Natural killer cell treated with Interleukin-12 subunit alpha and Interleukin-12 subunit beta and Interleukin-15 and Interleukin-18, amount 100 ng/mL, for 72 hours (primary cell): ENCODE data around the gene PECR. TPM values are rescaled to one million over a fixed set of nuclear protein-coding genes. Genes with fewer than 3 reads are reported as not detected.
A peak's percentile ranks its signal among the peaks of the same experiment; 100 is the strongest.
"Not testable (repeated sequence)": the region's sequence is repeated elsewhere in the genome, so short reads cannot be mapped to it uniquely, and the experiment has no call there.

ENCODE experiments used
- ATAC-seq, 2 donors: fragments of 150-1000 bp; cut with Tn5 transposase in 1 of 2; sonication (Bioruptor Pico), chemical (Tn5 transposase) in 1 of 2; 2 replicates each; pipeline ENCODE4 v1.10.0; 2021
- DNase-seq: peaks from one replicate; pipeline ENCODE4 v3.0.0; 2022; ENCODE audit warnings: low spot score
- H3K27ac Mint-ChIP-seq, 2 donors: 1 replicate in 1 of 2; 2 replicates in 1 of 2; pipeline ENCODE4 v1.8.0; 2022; ENCODE audit warnings: mixed read lengths in 2 of 2, mild to moderate bottlenecking in 1 of 2, moderate library complexity in 1 of 2
- H3K27me3 Mint-ChIP-seq, 2 donors: 1 replicate in 1 of 2; 2 replicates in 1 of 2; pipeline ENCODE4 v1.8.0; 2022; ENCODE audit warnings: mixed read lengths in 2 of 2
- H3K36me3 Mint-ChIP-seq: one replicate; pipeline ENCODE4 v1.8.0; 2022; ENCODE audit warnings: mixed read lengths
- H3K4me1 Mint-ChIP-seq, 2 donors: 1 replicate in 1 of 2; 2 replicates in 1 of 2; pipeline ENCODE4 v1.8.0; 2022; ENCODE audit warnings: low read depth in 2 of 2, mixed read lengths in 2 of 2, mild to moderate bottlenecking in 1 of 2
- H3K4me3 Mint-ChIP-seq: one replicate; pipeline ENCODE4 v1.8.0; 2022; ENCODE audit warnings: mixed read lengths
- H3K9me3 Mint-ChIP-seq: 2 replicates; pipeline ENCODE4 v1.8.0; 2022; ENCODE audit warnings: mixed read lengths
- total RNA-seq, 2 donors: library from RNA; stranded (reverse); gene quantifications; one replicate each; pipeline ENCODE4 v1.2.3, GENCODE V29; 2022

PECR gene
- total RNA-seq, 2 donors from 2014 or later = 10.5 to 16.1 TPM

DNA sequence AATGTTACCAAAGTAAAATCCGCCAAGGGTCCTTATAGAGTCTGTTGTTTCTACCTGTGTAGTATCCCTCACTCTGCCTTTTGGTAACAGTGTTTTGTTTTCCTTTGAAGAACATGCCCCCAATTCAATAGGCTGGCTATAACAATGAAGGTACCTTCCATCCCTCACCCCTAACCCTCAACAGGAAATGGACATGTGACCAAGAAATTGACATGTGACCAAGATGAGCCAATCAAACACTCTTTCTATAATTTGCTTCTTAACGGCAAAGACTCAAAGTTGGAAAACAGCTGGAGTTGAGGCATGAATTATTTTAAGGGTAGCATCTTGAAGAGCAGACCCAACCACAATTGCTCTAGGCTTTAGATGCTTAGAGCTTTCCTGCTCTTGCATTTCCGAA lies 62.9 kb downstream of the PECR start:
- DNase-seq (no peak), ATAC-seq (no peak)
- Mint-ChIP-seq H3K27ac (no peak overlapping the region), H3K4me3 (no peak overlapping the region), H3K27me3 (no peaks in the 10 kb centered on the region), H3K4me1 (peaks cover 24 to 35% of the 10 kb centered on the region in 2 donors), H3K36me3 (no peaks in the 10 kb centered on the region), H3K9me3 (no peaks in the 10 kb centered on the region)

DNA sequence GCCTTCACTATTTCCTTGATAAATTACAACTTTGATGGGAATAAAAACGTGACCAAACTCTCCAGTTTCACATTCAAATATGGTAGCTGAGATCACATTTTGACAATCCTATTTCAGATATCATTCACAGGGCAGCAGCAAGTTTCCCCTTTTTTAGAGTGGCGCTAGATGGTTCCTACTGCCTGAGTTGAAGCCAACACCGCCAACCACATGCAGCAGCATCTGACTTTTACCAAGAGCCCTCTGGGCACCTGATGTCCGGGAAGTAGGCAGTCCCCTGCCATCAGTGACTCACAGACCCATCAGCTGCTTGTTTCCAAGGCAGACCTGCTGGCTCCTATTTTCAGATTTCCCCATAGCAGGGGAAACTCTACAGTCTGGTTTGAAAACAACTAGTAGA lies 64.2 kb downstream of the PECR start:
- Mint-ChIP-seq H3K4me1 (peaks cover 27 to 44% of the 10 kb centered on the region in 2 donors), H3K4me3 (peak overlapping the region; percentile 66)
- DNase-seq = no peak

DNA sequence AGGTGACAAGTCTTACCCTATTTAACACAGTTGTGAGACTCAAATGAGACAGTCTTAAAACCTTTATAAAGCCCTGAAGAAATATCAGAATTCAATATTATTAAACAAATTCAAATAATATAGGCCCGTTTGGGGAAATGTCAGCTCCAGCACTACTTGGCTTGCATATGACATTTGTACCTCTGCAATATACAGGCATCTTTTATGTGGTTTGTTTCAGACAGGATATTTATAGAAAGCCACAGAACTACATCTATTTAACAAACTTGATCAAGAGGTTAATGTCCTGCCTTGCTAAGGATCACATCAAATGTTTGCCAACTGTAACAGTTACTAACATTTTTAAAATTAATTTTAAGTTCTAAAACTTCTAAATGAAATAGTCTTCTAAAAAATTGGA lies 65.0 kb downstream of the PECR start:
- Mint-ChIP-seq H3K36me3 (no peaks in the 10 kb centered on the region), H3K27ac (peak overlapping the region; percentile 75 to 86), H3K27me3 (no peaks in the 10 kb centered on the region), H3K9me3 (no peaks in the 10 kb centered on the region), H3K4me1 (peaks cover 30 to 51% of the 10 kb centered on the region in 2 donors), H3K4me3 (peak overlapping the region; percentile 66)
- no peak for DNase-seq
- ATAC-seq = no peak

More for the DNA sequence above, 64.2 kb downstream of the PECR start:
- no peaks in the 10 kb centered on the region for H3K9me3 Mint-ChIP-seq
- peak overlapping the region in 1 of 2 donors; percentile 75 for H3K27ac Mint-ChIP-seq
- ATAC-seq = peak in 1 of 2 donors; percentile 57
- H3K27me3 Mint-ChIP-seq = no peaks in the 10 kb centered on the region
- H3K36me3 Mint-ChIP-seq = no peaks in the 10 kb centered on the region

DNA sequence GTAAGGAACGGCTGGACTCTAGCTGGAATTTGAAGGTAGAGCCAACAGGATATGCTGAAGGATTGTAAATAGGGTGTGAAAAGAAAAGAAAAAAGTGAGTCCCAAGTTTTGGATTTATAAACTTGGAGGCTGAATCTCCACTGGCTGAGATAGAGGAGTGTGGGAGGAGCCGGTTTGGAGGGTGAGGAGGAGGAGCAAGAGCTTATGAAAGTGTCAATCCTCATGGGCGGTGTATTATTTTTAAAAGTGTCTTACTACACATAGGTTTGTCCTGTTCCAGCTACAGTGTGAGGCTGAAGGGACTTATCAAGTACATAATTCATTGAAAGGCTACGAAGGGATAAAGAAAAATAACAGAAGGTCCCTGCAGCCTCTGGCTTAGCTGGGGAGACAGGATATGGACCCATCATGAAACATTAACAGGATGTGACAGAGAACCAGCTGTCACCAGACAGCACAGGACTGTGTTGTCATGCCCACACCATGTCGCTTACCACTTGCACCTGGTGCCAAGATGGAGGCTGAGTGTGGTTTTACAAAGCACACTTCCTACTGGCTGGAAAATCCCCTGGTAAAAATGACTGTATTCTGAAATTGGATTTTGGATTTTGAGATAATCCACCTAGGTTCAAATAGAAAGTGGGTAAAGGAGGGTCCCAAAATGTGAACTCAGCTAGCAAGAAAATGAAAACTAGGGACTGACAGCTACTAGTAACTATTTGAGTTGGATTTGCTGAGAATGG lies 65.7 kb downstream of the PECR start:
- ATAC-seq (peak; percentile 84 to 90), DNase-seq (peak; percentile 69)
- Mint-ChIP-seq H3K36me3 (no peaks in the 10 kb centered on the region), H3K27ac (peak overlapping the region; percentile 75 to 86), H3K4me3 (peak overlapping the region; percentile 58), H3K27me3 (no peaks in the 10 kb centered on the region), H3K4me1 (peaks cover 30 to 56% of the 10 kb centered on the region in 2 donors), H3K9me3 (no peaks in the 10 kb centered on the region)

DNA sequence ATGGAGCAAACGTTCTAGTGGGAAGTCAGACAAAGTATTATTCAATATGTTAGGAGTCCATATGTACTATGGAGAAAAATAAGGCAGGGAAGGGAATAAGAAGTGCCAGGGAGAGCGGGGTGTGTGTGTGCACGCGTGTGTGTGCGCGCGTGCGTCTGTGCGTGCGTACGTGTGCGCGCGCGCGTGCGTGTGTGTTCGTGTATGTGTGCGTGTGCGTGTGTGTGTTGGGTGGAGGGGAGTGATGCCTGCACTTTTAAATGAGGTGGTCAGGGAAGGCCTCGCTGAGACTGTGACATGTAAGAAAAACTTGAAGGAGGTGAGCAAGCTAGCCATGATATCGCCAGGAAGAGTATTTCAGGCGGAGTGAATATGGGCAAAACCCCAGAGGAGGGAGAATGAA lies 66.6 kb downstream of the PECR start:
- H3K9me3 Mint-ChIP-seq = no peaks in the 10 kb centered on the region
- ATAC-seq (no peak), DNase-seq (no peak)
- no peaks in the 10 kb centered on the region for H3K27me3 Mint-ChIP-seq
- H3K4me3 Mint-ChIP-seq = peak overlapping the region; percentile 58
- H3K4me1 Mint-ChIP-seq = peaks cover 30 to 56% of the 10 kb centered on the region in 2 donors
- H3K36me3 Mint-ChIP-seq = no peaks in the 10 kb centered on the region
- peak overlapping the region; percentile 75 to 86 for H3K27ac Mint-ChIP-seq

DNA sequence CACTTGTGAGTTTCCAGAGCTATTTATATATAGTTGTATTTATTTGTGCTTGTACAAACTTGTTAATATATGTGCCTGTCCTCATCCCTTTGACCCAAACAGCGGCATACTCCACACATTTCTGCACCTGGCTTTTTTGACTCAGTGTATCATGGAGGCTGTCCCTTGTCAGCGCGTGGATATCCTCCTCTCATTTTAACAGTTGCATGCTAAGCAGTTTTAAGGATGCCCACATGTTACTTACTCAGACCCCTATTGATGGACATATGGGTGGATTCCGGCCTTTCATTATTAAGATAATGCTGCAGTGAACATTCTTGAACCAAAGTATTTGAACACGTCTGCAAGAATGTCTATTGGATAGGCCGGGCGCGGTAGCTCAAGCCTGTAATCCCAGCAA lies 67.6 kb downstream of the PECR start:
- DNase-seq (no peak), ATAC-seq (no peak)
- H3K4me3 Mint-ChIP-seq = peak overlapping the region; percentile 87
- H3K4me1 Mint-ChIP-seq = peaks cover 30 to 56% of the 10 kb centered on the region in 2 donors
- H3K27ac Mint-ChIP-seq = peak overlapping the region in 1 of 2 donors; percentile 53
- no peaks in the 10 kb centered on the region for H3K36me3 Mint-ChIP-seq
- H3K9me3 Mint-ChIP-seq = no peaks in the 10 kb centered on the region
- no peaks in the 10 kb centered on the region for H3K27me3 Mint-ChIP-seq

DNA sequence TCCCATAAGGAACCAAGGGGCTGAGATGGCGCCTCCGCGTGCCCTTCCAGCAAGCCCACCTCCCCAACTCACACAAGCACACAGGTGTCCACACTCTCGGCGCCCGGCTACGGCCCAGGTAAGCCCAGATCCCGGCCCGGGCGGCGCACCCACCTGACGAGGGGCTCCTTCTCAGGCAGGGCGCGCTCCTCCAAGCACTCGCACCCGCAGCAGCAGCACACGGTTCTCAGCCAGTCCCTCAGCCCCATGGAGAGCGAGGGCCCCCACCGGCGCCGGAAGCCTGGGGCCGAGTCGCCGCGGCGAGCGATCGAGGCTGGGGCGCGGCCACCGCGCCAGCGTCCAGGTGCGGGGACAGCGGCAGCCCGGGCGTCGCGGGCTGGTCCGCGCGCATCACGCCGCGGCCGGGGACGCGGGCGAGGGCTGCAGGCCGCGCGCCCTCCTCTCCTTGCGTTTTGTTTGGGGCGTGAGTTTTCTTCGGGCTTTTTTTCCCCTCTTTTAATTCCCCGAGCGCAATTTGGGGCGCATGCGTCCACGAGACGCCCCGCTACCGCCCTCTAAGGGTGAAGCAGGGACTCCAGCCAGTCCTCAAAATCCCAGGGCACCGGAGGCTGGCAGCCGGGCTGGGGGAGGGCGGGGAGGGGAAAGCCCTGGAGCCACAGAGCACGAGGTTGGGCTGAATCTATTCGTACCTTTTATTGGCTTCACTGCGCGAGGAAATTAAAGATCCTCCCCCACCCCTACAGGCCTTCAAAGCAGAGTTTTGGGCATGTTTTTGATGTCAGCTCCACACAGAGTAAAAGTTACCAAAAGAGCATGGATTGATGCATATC lies 68.3 kb downstream of the PECR start, which contains the start of gene MREG:
MREG (minus strand) TSS at position 472 of the 830 bp plus-strand sequence; CDS start at position 248, 224 bp downstream.
- peak; percentile 81 for DNase-seq
- no peaks in the 10 kb centered on the region for H3K9me3 Mint-ChIP-seq
- peak; percentile 78 to 90 for ATAC-seq
- H3K27me3 Mint-ChIP-seq = no peaks in the 10 kb centered on the region
- H3K27ac Mint-ChIP-seq = peak within 1 kb of the TSS; percentile 39 to 68
- H3K4me3 Mint-ChIP-seq = peak within 1 kb of the TSS; percentile 87
- peaks cover 30 to 56% of the 10 kb centered on the region in 2 donors for H3K4me1 Mint-ChIP-seq
- no peaks in the 10 kb centered on the region for H3K36me3 Mint-ChIP-seq

DNA sequence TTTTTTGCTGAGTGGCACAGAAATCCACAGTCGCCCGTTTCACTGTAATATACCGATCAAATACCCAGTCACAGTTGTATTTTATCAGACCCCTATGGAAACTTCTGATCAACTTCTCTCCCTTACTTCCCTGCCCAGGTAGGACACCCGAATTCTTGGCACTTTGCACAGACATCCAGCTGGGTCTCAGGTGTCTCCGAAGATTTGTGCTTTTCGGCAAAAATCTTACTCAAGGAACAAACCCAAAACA lies 68.9 kb downstream of the PECR start:
- Mint-ChIP-seq H3K27me3 (no peaks in the 10 kb centered on the region), H3K27ac (peak overlapping the region; percentile 39 to 68), H3K4me1 (peaks cover 30 to 56% of the 10 kb centered on the region in 2 donors), H3K36me3 (no peaks in the 10 kb centered on the region), H3K9me3 (no peaks in the 10 kb centered on the region), H3K4me3 (peak overlapping the region; percentile 87)
- ATAC-seq = no peak
- DNase-seq = no peak

DNA sequence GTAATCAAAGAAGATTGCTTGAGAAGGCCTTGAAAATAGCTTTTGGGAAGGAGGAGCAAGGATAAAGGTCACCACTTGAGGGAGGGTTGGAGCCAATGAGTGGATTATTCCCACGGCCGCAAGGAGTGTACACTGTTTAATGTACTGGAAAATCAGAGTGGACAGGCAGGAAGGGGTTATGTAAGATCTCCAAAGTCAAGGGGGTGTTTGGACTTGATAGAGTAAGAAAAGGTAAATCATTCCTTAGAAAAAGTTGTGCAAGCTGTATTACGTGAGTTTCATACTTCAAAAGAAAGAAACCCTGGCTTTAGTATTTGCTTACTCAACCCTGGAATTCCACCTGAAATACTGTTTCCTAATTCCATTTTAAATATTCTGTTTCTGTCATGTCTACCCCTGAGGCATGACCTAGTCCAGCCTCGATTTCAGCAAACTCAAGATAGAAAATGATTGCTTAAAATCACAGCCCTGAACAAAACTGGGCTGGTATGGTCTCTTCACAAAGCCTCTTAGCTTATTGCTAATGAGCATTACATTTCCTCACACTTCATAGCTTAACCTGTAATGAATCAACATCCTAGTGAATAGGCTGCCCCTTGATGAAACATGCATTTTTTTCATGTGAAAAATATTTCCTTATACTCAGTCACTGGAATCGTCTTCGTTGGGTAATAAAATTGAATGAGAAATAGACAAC lies 69.3 kb downstream of the PECR start:
- DNase-seq (no peak), ATAC-seq (no peak)
- Mint-ChIP-seq H3K27me3 (no peaks in the 10 kb centered on the region), H3K27ac (peak overlapping the region; percentile 39 to 68), H3K4me1 (peaks cover 30 to 53% of the 10 kb centered on the region in 2 donors), H3K9me3 (no peaks in the 10 kb centered on the region), H3K4me3 (peak overlapping the region; percentile 87), H3K36me3 (no peaks in the 10 kb centered on the region)

DNA sequence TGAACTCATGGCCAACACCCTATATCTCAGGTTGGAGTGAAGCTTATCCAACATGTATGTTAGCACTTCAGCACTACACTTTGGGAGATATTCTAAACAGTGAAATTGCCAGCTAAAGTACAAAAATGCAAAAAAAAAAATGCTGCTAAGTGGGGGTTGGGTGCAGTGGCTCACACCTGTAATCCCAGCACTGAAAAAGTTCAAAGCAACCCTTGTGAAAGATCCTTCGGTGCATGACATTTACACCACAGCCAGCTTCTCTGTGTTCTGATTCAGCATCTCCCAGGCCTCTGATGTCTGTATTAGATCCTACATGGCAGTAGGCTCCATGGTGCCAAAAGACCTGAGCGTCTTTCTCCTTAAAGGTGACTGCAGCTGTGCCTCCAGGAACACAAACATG lies 72.4 kb downstream of the PECR start:
- not testable (repeated sequence) for H3K9me3 Mint-ChIP-seq, DNase-seq, ATAC-seq, H3K4me3 Mint-ChIP-seq, H3K27me3 Mint-ChIP-seq, H3K36me3 Mint-ChIP-seq, H3K27ac Mint-ChIP-seq
- H3K4me1 Mint-ChIP-seq = peaks cover 31 to 48% of the 10 kb centered on the region in 2 donors

DNA sequence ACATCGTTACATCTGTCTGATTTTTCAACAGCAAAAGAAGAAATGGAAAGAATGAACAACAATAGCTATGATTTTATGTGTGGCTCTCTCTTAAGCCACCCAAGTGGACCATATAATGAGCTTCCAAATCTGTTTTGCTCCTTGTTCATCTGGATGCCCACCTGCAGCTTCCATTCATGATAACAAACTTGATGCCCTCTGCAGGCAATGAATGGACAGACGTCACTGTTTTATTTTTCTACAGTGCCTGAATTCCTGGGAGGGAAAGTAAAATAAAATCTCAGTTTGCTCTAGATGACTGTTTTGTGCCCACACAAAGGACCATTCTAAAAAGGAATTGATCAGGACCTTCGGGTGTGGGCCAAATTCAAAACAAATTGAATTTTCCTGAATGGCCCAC lies 73.2 kb downstream of the PECR start:
- ATAC-seq = no peak
- peaks cover 36 to 52% of the 10 kb centered on the region in 2 donors for H3K4me1 Mint-ChIP-seq
- H3K27me3 Mint-ChIP-seq = no peaks in the 10 kb centered on the region
- H3K36me3 Mint-ChIP-seq = no peaks in the 10 kb centered on the region
- no peak overlapping the region for H3K4me3 Mint-ChIP-seq
- DNase-seq = no peak
- no peak overlapping the region for H3K27ac Mint-ChIP-seq
- peaks cover 3% of the 10 kb centered on the region for H3K9me3 Mint-ChIP-seq

DNA sequence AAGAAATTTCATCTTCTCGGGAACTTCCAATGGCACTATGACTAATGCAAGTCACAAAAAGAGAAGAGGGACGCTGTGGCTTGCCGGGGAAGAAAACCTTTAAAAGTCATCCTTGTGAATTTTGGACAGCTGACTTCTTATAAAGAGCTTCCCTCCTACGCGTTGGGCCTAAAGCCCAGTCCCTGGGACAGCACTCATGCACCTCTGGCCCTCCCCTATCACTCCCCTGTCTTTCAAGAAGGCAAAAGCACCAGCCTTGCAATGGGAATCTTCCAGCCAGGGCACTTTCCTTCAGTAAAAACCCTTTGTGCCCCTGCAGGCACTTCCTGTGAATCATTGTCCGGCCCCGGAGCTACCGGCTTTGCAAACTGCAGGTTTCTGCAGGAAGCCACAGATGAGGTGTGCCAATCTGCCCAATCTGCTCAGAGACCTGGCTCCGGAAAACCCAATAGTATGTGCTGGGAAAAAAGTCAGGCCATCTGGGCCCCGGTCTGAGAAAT lies 75.4 kb downstream of the PECR start:
- DNase-seq = peak; percentile 74
- Mint-ChIP-seq H3K36me3 (no peaks in the 10 kb centered on the region), H3K27me3 (no peaks in the 10 kb centered on the region), H3K9me3 (peaks cover 3% of the 10 kb centered on the region), H3K4me1 (peaks cover 36 to 42% of the 10 kb centered on the region in 2 donors), H3K27ac (peak overlapping the region; percentile 72 to 83), H3K4me3 (peak overlapping the region; percentile 73)
- ATAC-seq = peak; percentile 79 to 83

DNA sequence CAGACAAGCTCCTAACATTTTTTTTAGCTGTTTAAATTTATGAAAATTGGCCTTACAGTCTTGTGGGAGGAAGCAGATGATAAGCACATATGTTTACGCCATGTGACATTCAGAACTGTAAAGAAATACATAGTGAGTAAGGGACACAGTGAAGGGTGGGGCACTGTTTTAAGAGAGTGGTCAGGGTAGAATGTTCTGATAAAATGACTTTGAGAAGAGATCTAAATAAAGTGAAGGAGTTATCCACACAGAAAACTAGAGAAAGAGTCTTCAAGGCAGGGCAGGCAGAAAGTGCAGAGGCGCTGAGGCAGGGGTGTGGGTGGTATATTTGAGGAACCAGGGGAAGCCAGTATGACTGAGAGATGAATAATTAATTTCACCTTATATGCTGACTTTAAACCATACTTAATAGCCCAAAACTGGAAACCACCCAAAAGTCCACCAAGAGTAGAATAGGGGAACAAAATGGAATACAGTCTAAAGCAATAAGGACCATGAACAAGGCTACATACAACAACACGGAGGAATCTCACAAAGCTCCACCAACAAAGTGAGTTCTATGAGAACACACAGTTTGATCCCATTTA lies 76.8 kb downstream of the PECR start:
- H3K36me3 Mint-ChIP-seq = no peaks in the 10 kb centered on the region
- peaks cover 36 to 40% of the 10 kb centered on the region in 2 donors for H3K4me1 Mint-ChIP-seq
- H3K4me3 Mint-ChIP-seq = peak overlapping the region; percentile 56
- DNase-seq = no peak
- H3K27me3 Mint-ChIP-seq = no peaks in the 10 kb centered on the region
- ATAC-seq = peak in 1 of 2 donors; percentile 10
- H3K27ac Mint-ChIP-seq = peak overlapping the region; percentile 75 to 77
- peaks cover 3% of the 10 kb centered on the region for H3K9me3 Mint-ChIP-seq
